GM23248 (cell line): ENCODE measurements around the gene AKR1B15. TPM values are rescaled to one million over a fixed set of nuclear protein-coding genes. Genes with fewer than 3 reads are reported as not detected.

ENCODE experiments used
- DNase-seq: peaks from one replicate; pipeline ENCODE4 v3.0.0-alpha.2; 2015
- H2AFZ ChIP-seq: fragments of 200-600 bp; sonication (generic); 2 replicates; pipeline ENCODE4 v1.6.1; 2016; ENCODE audit warnings: antibody characterized with exemption
- H3F3A ChIP-seq: fragments of 200-600 bp; sonication (generic); 2 replicates; pipeline ENCODE4 v1.6.1; 2016; ENCODE audit warnings: mild to moderate bottlenecking, antibody characterized with exemption, mixed run types; ENCODE audit not compliant: insufficient read depth
- H3K27ac ChIP-seq: fragments of 200-600 bp; sonication (generic); 2 replicates; pipeline ENCODE4 v1.5.1; 2016; ENCODE audit warnings: mild to moderate bottlenecking
- H3K27me3 ChIP-seq: fragments of 200-600 bp; sonication (generic); replicated peaks from 2 replicates; pipeline ENCODE4 v1.6.1; 2016; ENCODE audit warnings: mild to moderate bottlenecking; ENCODE audit not compliant: insufficient read depth
- H3K36me3 ChIP-seq: fragments of 200-600 bp; sonication (generic); 2 replicates; pipeline ENCODE4 v1.6.1; 2016; ENCODE audit warnings: low read depth, mild to moderate bottlenecking
- H3K4me1 ChIP-seq: fragments of 200-600 bp; sonication (generic); 2 replicates; pipeline ENCODE4 v1.6.1; 2016; ENCODE audit warnings: mild to moderate bottlenecking; ENCODE audit not compliant: insufficient read depth
- H3K4me2 ChIP-seq: fragments of 200-600 bp; sonication (generic); one replicate; pipeline ENCODE4 v1.6.1; 2016; ENCODE audit warnings: mild to moderate bottlenecking; ENCODE audit not compliant: unreplicated experiment
- H3K4me3 ChIP-seq: fragments of 200-600 bp; sonication (generic); 2 replicates; pipeline ENCODE4 v1.5.1; 2016; ENCODE audit warnings: mild to moderate bottlenecking
- H3K79me2 ChIP-seq: fragments of 200-600 bp; sonication (generic); 2 replicates; pipeline ENCODE4 v1.6.1; 2016; ENCODE audit warnings: mild to moderate bottlenecking; ENCODE audit not compliant: insufficient read depth
- H3K9ac ChIP-seq: fragments of 200-600 bp; sonication (generic); 2 replicates; pipeline ENCODE4 v1.6.1; 2016; ENCODE audit warnings: mild to moderate bottlenecking
- H3K9me2 ChIP-seq: fragments of 200-600 bp; sonication (generic); 2 replicates; pipeline ENCODE4 v1.6.1; 2016; ENCODE audit warnings: mixed run types, mild to moderate bottlenecking, moderate library complexity; ENCODE audit not compliant: insufficient read depth
- H3K9me3 ChIP-seq: fragments of 200-600 bp; sonication (generic); one replicate; pipeline ENCODE4 v1.6.1; 2017; ENCODE audit warnings: low read depth
- H4K20me1 ChIP-seq: fragments of 200-600 bp; sonication (generic); 2 replicates; pipeline ENCODE4 v1.6.0; 2016; ENCODE audit not compliant: insufficient read depth
- EZH2 ChIP-seq: fragments of 200-600 bp; sonication (generic); IDR thresholded peaks from 2 replicates; pipeline ENCODE4 v1.6.1; 2018; ENCODE audit warnings: antibody characterized with exemption, mild to moderate bottlenecking; ENCODE audit not compliant: insufficient read depth, poor library complexity, severe bottlenecking
- EZH2phosphoT487 ChIP-seq: fragments of 200-600 bp; sonication (generic); IDR thresholded peaks from 2 replicates; pipeline ENCODE4 v1.6.1; 2018; ENCODE audit warnings: antibody characterized with exemption, moderate library complexity, mild to moderate bottlenecking, low read depth; ENCODE audit not compliant: insufficient read depth
- WGBS, 2 experiments: methylation state at CpG; one replicate each; pipeline ENCODE4 v1.1.6; 2015 to 2017; ENCODE audit warnings: low lambda C conversion rate in 2 of 2, low coverage in 1 of 2; ENCODE audit errors: missing lambda C conversion rate in 2 of 2; 5-methylcytosine and 5-hydroxymethylcytosine counted together
- in situ Hi-C: fragments of 300-500 bp; cut with MboI; formaldehyde crosslinking; loops from 2 replicates; pipeline ENCODE4 v1.15.0; 2020
- polyA plus RNA-seq: library from polyadenylated mRNA; unstranded; fragments of >200 nt; fragmentation: Nextera tagmentation; extraction: Ambion mirVana; gene quantifications from 2 replicates; pipeline ENCODE4 v1.2.1, GENCODE V29; 2016
- total RNA-seq: library from RNA; depleted of rRNA; stranded (reverse); fragments of >200 nt; shearing (Covaris generic); gene quantifications from 2 replicates; pipeline ENCODE4 v1.2.3, GENCODE V29; 2014

The AKR1B15 gene
- total and polyA plus RNA-seq, 2 experiments from 2014 or later = not detected

DNA sequence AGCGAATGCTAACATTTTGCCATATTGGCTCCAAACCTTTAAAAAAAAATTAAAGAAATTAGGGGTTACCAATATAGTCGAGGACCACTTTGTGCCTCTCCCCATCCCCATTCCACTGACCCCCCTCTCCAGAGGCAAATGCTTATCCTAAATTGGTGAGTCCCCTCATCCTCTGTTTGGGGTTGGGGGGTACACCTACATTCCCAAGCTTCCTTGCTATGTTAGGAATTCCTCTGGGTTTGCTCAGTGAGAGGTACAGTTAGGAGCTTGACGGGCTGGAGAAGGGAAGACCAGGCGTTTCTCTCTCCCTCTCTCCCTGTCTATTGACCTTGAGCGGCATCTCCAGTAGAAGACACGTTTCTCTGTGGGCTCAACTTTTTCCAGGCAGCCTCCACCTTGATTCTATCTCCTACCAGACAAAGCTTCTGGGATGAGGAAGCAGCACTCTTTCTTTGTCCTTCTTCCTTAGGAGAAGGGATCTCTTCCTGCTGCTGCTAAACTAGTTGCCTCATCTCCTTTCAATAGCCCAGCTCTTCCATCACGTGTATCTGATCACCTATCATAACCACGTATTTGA is 6.6 kb upstream of the AKR1B15 start:
- peaks cover 38% of the 10 kb centered on the region for H3K27me3 ChIP-seq
- in situ Hi-C loops = no loop called here

DNA sequence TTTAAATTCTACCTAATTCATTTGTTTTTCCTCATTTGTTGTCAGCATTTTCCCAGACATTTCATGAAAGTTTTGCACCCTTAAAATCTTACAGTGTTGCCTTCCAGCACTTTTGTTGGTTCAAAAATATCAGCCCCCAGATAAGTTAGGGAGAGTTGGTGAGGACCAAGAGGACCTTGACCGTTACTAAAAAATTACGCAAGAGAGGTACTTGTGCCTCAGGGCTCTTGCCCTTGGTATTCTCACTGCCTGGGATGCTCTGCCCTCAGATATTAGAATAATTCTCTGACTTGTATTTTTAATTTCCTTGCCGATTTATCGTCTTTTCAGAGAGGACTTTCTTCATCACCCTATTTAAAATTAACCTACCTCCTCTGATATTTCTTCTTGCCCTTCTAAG is 3.5 kb upstream of the AKR1B15 start:
- peaks cover 31% of the 10 kb centered on the region; the same call in 1 of the 2 replicates for H3K27me3 ChIP-seq
- no peak overlapping the region for H3K4me3 ChIP-seq
- TF ChIP-seq EZH2phosphoT487 = no peak
- TF ChIP-seq EZH2 = no peak
- no peak overlapping the region for H3K4me2 ChIP-seq
- DNase-seq = no peak
- H3K79me2 ChIP-seq = no peaks in the 10 kb centered on the region
- WGBS, 2 experiments = 76 to 81% methylated on average over 4 of the region's 4 CpGs
- no peaks in the 10 kb centered on the region for H3K9me2 ChIP-seq
- H3K4me1 ChIP-seq = 0 out of 2 replicates have a peak, but pooled peaks cover 3% of the 10 kb centered on the region
- H3K9ac ChIP-seq = no peak overlapping the region
- in situ Hi-C loops = no loop called here
- H2AFZ ChIP-seq = no peak overlapping the region
- no peaks in the 10 kb centered on the region for H3F3A ChIP-seq
- H3K36me3 ChIP-seq = no peaks in the 10 kb centered on the region
- no peaks in the 10 kb centered on the region for H4K20me1 ChIP-seq
- H3K9me3 ChIP-seq = no peaks in the 10 kb centered on the region
- no peak overlapping the region for H3K27ac ChIP-seq

More for the DNA sequence above, 6.6 kb upstream of the AKR1B15 start:
- Histone ChIP-seq H3K9ac (no peak overlapping the region), H4K20me1 (no peaks in the 10 kb centered on the region), H3K9me2 (no peaks in the 10 kb centered on the region), H3K79me2 (no peaks in the 10 kb centered on the region), H3K4me1 (no peaks in the 10 kb centered on the region), H3K36me3 (no peaks in the 10 kb centered on the region), H3K9me3 (no peaks in the 10 kb centered on the region), H2AFZ (no peak overlapping the region), H3K4me2 (no peak overlapping the region), H3F3A (no peaks in the 10 kb centered on the region), H3K4me3 (no peak overlapping the region), H3K27ac (no peak overlapping the region)
- 59 to 60% methylated on average over 8 of the region's 8 CpGs for WGBS, 2 experiments
- DNase-seq = no peak
- TF ChIP-seq EZH2phosphoT487 = no peak
- no peak for TF ChIP-seq EZH2

DNA sequence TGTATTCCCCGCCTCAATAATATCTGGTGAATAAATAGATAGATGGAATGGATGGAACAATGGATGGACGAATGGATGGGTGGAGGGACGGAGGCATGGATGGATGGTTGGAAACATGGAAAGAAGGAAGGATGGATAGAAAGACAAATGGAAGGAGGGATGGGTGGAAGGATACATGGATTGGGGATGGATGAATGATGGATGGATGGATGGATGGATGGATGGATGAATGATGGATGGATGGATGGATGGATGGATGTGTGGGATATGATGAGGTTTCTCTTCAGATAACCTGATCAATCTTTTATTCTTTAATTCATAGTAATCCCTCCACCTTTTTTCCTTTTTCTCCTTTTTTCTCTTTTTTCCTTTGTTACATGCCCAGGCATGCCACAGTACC is 3.0 kb upstream of the AKR1B15 start:
- TF ChIP-seq EZH2 (no peak), EZH2phosphoT487 (no peak)
- Histone ChIP-seq H3K79me2 (no peaks in the 10 kb centered on the region), H3K9me3 (no peaks in the 10 kb centered on the region), H3K9me2 (no peaks in the 10 kb centered on the region), H3K36me3 (no peaks in the 10 kb centered on the region), H3K4me1 (0 out of 2 replicates have a peak, but pooled peaks cover 3% of the 10 kb centered on the region), H3F3A (no peaks in the 10 kb centered on the region), H3K9ac (no peak overlapping the region), H3K4me3 (no peak overlapping the region), H3K27me3 (peaks cover 26% of the 10 kb centered on the region; the same call in 1 of the 2 replicates), H4K20me1 (no peaks in the 10 kb centered on the region), H3K27ac (no peak overlapping the region), H3K4me2 (no peak overlapping the region), H2AFZ (no peak overlapping the region)
- DNase-seq = no peak
- in situ Hi-C loops = no loop called here
- WGBS, 2 experiments = 86 to 88% methylated on average over 3 of the region's 3 CpGs

DNA sequence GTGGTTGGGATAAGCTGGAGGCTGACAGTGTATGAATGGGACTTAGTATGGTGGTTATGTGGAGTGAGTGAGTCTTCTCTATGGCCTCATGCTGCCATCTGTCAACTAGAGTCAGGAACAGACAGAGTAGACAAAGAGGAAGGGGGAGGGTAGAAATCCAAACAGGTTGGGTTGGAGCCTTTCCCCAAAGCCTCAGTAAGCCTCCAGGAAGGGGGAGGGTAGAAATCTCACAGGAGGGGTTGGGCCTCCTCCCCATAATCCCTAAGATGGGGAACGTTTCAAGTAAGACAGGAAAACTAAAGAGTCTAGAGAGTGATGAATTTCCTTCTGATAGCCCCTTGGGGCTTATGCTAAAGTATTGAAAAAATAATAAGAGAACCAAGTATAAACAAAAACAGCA is 2.0 kb upstream of the AKR1B15 start:
- Histone ChIP-seq H3K9me3 (no peaks in the 10 kb centered on the region), H4K20me1 (no peaks in the 10 kb centered on the region), H3K36me3 (no peaks in the 10 kb centered on the region), H2AFZ (no peak overlapping the region), H3K79me2 (no peaks in the 10 kb centered on the region), H3K9ac (no peak overlapping the region), H3K27ac (no peak overlapping the region), H3K4me3 (no peak overlapping the region), H3K4me1 (0 out of 2 replicates have a peak, but pooled peaks cover 3% of the 10 kb centered on the region), H3K27me3 (peaks cover 23% of the 10 kb centered on the region; the same call in 1 of the 2 replicates), H3K4me2 (no peak overlapping the region), H3F3A (no peaks in the 10 kb centered on the region), H3K9me2 (no peaks in the 10 kb centered on the region)
- in situ Hi-C loops = no loop called here
- 0% methylated on average over 1 of the region's 1 CpG for WGBS, 2 experiments
- no peak for DNase-seq
- no peak for TF ChIP-seq EZH2
- no peak for TF ChIP-seq EZH2phosphoT487
